HG03039 (cell line): ENCODE results near the gene HSPA9.
A peak's percentile ranks its signal among the peaks of the same experiment; 100 is the strongest.

ENCODE experiments used
- ATAC-seq: cut with Tn5 transposase; IDR thresholded peaks from one replicate; pipeline ENCODE4 v1.9.1; 2021; ENCODE audit warnings: mild to moderate bottlenecking, moderate library complexity; ENCODE audit not compliant: unreplicated experiment

HSPA9 gene

DNA sequence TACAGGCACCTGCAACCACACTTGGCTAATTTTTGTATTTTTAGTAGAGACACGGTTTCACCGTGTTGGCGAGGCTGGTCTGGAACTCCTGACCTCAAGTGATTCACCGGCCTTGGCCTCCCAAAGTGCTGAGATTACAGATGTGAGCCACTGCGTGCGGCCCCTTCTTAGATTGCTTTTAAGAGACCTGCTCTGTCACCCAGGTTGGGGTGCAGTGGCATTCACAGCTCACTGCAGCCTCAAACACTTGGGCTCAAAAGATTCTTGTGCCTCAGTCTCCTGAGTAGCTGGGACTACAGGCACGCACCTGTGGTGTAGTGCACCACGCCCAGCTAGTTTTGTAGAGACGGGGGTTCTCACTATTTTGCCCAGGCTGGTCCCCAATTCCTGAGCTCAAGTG is 11.0 kb downstream of the HSPA9 start:
- ATAC-seq = no peak

DNA sequence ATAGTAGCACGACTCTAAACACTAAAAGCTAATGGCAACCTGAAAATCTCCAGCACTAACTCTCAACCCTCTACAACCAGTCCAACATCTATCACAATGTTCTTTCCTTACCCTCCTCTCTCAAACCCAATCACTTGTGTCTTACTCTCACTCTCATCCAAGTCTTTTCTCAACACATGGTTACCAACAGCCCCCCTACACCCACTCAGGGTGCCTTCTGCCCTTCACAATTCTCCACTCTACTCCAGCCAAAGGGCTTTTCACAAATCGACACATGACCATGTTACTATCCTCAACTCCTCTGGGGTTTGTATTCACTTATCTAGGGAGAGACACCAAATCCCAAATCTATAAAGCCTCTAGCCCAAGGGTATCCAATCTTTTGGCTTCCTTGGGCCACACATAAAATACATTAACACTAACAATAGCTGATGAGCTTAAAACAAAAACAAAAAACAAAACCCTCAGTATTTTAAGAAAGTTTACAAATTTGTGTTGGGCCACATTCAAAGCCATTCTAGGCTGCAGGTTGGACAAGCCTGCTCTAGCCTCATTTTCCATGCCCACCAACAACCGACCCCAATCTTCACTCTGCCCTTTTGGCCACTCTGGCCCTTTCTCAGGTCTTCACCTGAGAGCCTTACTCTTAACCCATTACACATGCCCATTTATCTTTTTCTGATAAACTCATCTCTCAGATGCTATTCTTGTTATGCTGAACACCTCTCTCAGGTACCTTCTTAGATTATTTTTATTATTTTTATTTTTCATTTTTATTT is 11.7 kb downstream of the HSPA9 start:
- no peak for ATAC-seq

DNA sequence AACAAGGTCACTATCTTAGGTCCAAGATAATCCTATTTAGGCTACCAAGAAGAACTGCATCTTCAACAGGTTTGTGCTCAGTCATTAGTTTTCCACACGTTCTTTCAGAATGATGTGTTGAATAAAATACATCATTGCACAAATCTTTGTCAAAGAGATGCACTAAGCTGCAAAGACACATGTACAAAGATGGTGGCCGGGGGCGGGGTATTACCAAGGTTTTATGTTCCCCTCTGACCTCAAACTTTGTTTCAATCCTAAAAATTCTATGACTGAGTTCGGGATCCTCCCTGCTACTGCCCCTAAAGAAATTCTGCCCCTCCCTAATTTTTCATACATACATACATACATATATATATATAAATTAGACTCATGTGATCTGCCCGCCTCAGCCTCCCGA is 14.2 kb downstream of the HSPA9 start:
- ATAC-seq = no peak

DNA sequence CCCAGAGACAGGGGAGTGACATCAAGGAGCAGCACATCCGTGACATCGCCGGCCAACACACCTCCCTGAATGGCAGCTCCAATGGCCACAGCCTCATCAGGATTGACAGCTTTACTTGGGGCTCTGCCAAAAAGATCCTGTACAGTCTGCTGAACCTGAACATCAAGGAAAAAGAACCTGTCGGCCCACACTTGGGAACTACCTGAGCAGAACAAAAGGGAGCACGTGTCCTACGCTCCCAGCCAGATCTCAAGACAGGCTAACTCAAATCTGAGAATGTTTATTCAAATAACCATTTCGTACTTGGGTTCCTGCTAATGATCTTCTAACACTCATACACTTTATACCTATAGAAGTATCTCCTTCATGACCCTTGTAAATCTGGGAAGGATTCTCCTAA is 15.3 kb downstream of the HSPA9 start:
- ATAC-seq = no peak

DNA sequence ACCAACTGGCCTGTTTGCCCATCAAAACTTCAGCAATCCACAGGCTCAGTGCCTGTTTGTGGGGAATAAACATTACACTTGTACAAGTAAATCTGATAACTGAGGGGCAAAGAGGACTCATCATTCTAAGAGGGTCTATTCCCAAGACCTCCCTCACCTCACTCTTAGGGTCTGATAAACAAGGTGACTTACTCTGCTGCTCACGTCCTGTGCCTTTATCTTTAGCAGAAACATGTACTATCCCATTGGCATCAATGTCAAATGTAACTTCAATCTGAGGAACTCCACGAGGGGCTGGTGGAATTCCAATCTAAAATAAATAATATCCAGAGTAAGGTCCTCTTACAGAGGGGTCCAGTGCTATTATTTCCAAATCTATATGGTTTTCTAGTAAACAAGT is 17.5 kb downstream of the HSPA9 start:
- no peak for ATAC-seq

DNA sequence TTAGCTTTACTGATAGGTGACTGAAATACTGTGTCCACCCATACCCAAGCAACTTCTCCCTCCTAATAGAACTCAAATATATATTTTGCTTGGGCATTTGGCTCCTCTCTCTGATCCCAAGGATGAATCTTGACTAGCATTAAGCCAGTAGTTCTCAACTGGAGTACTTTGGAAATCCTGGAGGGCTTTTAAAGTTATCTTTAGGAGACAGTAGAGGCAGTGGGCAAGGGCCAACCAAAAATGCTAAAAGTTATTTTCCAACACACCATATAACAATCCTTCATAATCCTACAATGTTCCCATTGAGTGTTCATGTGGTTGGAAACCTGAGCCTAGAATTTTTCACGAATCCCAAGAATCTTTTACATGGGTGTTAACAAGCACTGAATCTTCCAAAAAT is 21.1 kb downstream of the HSPA9 start:
- no peak for ATAC-seq

DNA sequence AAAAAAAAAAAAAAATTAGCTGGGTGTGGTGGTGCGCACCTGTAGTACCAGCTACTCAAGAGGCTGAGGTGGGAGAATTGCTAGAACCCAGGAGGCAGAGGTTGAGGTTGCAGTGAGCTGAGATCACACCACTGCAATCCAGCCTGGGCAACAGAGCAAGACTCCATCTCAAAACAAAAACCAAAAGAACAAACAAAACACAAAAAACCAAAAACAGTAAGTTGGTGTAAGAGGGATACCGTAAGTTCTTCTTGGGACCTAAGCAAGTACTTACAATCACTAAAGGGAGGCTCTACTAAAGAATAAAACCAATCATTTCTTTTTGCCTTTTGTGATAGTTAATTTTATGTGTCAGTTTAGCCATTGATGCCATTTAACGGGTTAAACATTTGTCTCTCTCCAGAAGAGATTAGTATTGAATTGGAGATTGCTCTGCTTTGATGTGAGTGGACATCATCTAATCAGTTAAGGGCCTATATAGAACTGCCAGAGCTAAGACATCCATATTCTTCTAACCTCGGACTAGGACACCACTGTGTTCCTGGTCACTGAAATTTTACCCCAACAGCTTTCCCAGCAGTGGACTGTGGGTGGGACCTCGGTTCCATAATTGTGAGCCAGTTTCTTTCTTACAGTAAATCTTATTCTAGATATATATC is 21.6 kb downstream of the HSPA9 start:
- no peak for ATAC-seq

DNA sequence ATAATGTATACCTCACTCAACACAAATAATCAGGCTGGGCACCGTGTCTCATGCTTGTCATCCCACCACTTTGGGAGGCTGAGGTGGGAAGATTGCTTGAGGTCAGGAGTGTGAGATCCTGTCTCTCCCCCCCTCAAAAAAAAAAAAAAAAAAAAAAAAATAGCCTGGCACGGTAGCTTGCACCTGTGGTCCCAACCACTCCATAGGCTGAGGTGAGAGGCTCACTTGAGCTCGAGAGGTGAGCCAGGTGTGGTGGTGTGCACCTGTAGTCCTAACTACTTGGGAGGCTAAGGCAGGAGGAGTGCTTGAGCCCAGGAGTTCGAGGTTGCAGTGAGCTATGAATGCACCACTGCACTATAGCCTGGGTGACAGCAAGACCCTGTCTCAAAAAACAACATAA is 22.5 kb downstream of the HSPA9 start:
- ATAC-seq = no peak

DNA sequence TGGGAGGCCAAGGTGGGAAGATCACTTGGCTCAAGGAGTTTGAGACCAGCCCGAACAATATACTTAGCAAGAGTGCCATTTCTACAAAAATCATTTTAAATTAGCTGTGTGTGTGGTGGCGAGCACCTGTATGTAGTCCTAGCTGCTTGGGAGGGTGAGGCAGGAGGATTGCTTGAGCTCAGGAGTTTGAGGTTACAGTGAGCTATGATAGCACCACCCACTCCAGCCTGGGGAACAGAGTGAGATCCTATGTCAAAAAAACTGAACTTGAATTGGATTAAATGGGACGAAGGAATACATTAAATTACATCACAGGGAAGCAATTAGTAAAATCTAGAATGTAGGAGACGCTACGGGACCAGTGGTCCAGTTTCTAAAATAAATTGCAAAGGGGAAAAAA is 25.8 kb downstream of the HSPA9 start:
- no peak for ATAC-seq

DNA sequence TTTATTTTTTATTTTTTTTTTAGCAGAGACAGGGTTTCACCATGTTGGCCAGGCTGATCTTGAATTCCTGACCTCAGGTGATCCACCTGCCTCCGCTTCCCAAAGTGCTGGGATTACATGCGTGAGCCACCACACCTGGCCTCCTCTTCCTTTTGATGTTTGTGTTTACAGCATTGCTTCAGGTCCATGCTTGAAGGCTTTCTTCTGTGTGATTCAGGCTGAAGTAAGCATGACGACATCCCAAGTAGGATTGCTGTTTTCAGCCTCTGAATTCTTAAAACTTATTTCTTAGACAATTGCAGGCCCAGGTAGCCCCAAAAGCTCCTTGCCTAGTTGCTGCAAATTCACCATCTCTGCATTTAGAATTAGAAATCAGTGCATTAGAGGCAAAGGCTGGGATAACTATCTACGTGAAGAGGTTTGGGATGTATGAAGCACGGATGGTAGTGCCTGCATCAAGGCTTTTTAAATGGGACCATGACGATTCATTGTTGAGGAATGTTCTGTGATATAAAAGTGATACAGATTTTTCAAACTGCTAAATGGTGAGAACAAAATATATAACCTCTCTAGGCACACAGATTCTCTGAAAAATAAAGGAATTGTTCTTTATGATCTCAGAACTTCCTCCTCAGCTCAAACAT is 29.2 kb downstream of the HSPA9 start:
- ATAC-seq = no peak

DNA sequence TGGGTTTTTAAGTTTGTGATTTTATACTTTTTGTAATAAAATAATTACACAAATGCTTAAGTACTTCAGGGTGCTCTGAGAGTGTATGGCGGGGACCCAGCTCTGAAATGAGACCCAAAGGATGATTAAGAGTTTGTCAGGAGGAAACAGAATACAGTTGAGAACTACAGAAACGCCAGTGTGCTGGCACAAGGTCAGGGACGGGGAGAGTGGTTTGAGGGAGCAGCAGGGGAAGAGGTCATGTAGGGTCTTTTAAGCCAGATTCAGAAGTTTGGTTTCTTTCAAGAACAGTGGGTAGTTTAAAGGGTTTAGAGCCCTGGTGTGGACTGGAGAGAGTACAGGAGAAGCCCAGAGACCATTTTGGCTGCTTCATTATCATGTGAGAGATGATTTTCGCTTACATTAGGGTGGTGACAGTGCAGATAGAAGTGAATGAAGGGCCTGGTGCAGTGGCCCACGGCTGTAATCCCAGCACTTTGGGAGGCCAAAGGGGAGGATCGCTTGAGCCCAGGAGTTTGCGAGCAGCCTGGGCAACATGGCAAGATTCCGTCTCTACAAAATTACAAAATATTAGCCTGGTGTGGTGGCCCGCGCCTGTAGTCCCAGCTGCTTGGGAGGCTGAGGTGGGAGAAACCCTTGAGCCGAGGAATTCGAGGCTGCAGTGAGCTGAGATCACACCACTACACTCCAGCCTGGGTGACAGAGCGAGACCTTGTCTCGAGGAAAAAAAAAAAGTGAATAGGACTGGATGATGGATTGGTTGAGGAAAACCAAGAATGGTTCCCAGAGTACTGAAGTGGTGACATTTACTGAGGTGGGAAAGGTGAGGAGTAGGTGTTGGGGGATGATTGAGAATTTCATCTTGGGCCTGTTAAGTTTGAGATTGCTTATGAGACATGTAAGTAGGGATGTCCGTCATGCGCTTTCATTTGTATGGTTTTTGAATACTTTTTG is 30.7 kb downstream of the HSPA9 start:
- ATAC-seq = no peak

DNA sequence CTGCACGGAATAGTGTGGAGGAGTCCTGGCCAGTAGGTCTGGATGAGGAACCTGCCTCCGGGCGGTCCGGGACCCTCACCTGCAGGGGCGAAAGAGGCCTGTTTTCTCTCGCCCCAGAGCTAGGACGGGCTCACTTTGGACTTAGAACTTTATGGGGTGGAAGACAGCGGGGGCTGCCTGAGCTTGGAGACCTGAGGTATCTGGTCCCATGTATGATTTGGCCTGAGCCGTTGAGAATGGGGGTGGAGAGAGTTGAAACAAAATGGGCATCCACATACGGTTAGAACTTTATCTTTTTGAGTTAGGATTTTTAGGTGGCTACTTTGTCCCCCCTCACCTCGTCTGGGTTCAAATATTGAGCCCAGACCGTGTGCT is 31.5 kb downstream of the HSPA9 start:
- no peak for ATAC-seq

DNA sequence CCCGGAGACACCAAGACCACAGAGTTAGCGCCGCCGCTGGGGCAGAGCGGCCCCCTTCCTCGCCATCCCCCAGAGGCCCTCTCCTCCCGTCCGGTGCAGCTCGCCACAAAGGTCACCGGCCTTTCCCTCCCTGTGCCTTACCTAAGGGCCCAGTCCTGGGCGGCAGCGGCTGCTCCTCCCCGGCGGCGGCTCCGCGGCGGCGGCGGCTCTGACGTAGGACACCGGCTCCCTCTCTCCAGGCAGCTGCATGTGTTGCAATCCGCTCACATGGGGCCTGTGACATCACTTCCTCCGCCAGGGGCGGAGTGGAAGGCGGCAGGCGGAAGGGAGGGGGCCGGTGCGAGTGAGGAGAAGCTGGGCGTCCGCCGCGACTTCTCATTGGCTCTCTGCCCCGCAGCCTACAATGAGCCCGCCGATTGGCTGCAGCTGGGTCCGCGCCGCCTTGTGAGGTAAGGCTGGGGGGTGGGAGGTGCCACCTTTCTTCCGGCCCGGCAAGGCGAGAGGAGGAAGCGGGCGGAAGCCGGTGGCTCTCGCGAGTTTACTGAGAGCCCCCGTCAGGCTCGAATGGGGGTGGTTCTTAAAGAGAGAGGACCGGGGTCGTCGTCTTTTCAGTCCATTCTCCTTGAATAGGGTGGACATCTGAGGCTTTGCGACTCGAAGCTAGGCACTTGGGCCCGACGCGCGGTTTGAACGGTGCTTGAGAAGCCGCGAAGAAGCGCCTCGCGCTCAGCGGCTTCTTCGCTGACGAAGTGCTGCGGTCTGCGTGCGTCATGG is 32.1 kb downstream of the HSPA9 start, which contains the start of gene ETF1:
ETF1 (minus strand) TSS at position 281 of the 774 bp plus-strand sequence. CDS start 318 bp downstream, outside the sequence.
- ATAC-seq = peak; percentile 91

DNA sequence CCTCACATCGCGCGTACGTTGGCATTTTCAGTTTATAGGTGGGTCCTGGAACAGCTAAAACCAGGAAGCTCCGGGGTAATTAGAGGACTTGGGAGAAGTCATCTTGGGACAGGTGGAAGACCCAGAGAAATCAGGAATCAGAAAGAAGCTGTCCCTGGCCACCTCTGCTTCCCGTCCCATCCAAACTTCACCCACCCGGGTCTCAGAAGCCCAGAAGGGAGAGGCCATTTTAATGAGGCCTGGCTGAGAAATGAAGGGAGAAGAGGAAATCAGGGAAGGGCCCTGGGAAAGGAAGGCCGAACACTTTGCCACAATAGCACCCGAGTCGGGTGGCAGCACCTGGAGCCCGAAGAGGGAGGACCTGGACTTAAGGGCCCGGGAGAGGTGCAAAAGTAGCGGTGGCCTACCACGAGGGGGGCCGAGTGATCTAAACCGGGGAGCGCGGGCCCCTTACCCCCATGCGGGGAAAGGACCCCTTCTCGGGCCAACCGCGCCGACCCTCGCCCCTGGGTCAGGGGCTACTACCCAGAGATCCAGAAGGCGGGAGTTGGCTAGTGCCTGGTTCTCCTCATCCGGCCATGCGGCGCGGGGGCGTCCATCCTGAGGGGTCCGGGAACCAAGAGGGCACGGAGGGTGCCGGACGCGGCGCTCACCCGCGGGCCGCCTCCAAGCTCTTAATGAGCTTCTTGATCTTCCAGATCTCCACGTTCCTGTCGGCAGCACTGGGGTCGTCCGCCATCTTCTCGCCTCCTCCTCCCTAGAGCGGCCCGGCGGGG is 32.8 kb downstream of the HSPA9 start:
- ATAC-seq = no peak

DNA sequence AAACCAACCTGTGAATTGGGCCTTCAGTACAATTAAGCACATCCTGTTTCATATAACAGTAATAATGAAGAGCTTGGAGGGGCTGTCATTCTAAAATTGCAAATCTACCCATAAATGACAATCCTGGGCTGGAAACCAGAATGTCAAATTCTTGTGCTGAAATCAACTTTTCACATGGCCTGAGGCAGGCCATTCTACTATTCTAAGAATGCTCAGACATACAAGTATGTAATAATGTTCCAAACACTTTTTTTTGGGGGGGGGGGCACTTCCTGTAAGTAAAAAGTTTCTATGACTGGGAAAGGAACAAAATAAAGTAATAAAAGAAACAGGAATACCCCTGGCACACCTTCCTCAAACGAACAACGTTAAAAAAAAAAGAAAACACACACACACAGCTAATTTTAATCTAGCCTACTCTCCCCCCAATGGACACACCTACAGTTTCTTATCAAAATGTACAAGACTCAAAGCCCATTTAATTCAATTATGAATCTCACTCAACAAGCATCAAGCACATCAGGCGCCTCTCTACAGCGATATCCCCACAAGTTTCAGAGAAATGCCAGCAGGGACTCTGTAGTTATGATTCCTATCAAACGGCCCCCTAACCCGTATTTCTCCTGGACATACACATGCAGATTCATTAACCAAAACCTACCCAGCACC is 33.6 kb downstream of the HSPA9 start:
- no peak for ATAC-seq

DNA sequence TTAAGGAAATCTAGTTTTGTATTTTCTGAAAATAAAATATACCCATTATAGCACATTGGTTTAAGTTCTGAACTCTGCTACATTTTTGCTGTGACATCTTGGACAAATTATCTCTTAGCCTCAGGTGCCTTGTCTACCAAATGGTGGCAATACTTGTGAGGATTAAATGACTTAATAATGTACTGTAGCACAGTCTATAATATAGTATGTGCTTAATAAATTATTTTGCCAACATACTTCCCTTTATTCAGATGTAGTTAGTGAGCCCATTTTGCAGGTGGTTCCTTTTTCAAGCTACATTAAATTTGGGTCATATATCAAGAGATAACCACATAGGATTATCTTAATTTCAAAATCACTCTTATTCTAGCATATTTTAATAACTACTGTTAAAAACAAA is 35.4 kb downstream of the HSPA9 start:
- ATAC-seq = no peak

DNA sequence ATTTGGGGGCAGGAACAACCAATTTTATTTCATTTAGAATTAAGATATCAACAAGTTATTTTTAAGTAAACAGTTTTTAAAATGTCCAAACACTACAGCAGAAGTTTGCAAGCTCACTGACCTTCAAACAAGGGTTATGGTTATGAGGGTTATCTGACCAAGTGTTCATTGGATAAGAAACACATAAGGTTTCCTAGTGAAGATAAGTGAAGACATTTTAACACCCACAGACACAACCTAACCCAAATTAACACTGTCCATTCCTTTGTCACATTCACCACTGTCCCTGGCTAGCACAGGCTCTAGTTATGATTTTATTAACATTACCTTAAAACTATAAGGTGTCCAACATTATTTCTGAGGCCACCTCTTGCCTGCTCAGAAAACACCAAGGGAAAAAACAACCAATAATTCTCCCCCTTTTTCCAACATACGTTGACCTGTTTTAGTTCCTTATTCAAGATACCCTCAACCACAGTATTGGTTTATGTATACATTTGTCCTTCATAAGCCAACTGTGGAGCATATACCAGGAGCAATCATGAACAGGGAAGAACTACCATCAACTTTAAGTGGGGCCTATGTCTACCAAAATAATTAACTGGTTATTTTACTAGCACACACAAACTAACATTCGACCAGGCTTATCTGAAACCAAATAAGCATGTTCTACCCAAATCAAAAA is 36.1 kb downstream of the HSPA9 start:
- ATAC-seq = no peak

DNA sequence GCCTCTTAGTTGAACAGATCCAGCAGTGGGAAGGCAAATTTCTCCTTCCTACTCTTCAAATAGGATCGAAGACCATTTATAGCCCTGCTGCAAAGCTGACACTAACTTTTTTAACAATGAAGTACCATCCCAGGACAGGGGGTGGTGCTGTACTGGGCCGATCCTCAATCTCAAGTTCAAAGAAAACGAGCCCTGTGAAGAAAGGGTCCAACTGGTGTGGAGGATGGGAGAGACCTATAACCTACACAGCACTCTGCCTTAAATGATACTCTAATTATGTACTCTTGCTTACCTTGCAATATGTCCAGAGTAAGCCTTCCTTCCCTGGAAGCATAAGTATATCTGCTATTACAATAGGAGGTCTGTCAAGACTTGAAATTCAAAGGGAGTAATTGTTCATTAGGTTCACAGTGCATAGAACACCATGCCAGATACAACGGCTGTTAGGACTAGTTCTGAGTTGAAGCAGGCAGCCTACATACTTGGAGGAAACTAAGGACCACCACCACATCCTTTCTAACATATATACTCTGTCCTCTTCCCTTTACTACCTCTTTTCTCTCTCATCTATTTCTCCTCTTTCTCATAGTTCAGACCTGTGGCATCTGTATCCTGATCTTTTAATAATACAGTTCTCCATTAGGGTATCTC is 38.4 kb downstream of the HSPA9 start:
- ATAC-seq = no peak
